DMS 273 (cell line): Measurements from ENCODE around the gene TULP3.

Experiments
- DNase-seq: peaks from one replicate; lab custom pipeline; 2025; ENCODE audit not compliant: unreplicated experiment; lab: John Stamatoyannopoulos, UW

The TULP3 gene

DNA sequence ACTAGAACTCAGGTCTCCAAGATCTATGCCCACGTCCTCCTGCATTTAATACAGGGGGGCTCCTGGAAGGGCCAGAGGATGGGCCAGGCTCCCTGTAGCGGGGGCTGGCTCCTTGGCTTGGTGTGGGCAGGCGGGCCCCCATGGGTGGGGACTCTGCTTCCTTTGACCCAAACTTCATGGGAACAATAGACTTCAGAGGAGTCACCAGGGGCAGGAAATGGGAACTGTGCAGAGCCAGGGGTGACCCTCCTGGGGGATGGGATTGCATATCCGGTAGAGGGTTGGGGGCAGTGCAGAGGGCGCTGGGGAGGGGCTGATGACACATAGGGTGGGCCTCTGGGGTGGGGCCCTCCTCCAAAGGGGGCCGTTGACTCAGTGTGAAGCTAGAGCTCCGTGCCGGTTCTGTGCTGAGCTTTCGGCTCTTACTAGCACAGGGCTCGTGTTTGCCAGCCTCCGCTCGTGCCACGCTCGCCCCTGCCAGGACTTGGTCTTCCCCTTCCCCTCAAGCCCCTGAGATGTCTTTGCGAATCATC, 73.1 kb downstream of the TULP3 start:
- DNase-seq, result no peak

DNA sequence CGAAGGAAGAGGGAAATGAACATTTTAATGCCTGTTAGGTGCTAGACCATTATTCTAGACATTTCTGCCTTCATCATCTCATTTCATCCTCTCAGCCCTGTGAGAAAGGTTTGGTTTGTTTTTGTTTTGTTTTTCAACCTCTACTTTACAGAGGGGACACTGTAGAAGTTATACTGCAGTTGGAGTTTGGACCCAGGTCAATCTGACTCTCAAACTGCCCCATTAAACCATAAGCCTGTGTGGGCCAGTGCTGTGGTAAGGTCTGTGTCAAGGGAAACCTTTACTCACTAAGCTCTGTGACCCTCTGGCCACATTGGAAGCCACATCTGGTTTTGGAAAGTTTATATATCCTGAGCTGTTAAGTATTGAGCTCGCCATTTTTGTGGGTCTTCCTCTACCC, 77.0 kb downstream of the TULP3 start:
- DNase-seq, result no peak

DNA sequence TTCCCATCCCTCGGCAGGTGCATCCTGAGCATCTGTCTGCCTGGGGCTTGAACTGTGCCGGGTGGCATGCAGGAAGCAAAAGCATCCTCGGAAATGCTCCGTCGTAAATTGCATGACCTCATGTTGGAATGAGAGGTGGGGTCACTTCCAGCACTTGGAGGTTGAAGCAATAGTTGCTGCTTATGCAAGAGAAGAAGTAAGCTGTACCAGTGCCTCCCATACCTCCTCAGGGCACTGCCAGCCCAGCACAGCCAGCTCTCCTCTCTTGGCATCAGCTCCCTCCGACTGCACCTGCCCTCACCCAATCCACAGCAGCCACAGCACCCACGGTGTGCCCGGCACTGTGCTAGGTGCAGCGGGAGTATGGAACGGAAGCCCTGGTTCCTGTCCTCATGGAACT, 80.1 kb downstream of the TULP3 start:
- DNase-seq, result no peak

DNA sequence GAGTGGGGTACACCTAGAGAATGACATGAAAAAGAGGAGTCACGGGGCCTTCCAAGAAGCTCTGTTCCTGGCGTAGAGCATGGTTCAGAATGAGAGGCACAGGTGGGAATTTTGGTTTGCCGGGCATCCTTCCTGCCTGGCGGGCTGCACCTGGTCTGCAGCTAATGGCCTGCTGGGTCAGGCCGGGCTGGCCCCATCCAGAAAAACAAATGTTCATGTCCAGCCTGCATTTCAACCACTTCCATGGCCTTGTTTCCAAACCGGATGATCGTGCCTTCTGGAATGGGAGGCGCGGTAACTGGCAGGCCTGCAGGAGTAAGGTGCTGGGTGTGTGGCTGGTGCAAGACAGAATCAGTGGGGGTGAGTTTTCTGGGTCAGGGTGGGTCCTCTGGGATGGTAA, 82.9 kb downstream of the TULP3 start:
- no peak for DNase-seq

DNA sequence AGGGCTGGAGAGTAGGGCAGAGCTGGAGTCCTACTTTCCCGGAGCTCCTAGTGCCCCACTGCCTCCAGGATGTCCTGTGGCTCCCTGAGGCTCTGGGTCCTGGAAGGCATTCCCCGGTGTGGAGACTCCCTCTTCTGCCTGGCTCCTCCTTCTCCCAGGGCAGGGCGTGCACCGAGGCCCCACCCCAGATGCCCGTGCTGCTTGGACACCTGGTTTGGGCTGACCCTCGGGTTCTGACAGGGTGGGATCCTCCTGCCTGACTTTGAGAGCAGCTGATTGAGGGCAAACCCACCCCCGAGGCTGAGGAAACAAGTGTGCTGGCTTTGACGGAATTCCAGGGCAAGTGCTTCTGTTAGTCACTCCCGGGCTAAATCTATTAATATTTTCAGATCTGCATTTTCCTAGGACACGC, 83.9 kb downstream of the TULP3 start:
- DNase-seq, result no peak

DNA sequence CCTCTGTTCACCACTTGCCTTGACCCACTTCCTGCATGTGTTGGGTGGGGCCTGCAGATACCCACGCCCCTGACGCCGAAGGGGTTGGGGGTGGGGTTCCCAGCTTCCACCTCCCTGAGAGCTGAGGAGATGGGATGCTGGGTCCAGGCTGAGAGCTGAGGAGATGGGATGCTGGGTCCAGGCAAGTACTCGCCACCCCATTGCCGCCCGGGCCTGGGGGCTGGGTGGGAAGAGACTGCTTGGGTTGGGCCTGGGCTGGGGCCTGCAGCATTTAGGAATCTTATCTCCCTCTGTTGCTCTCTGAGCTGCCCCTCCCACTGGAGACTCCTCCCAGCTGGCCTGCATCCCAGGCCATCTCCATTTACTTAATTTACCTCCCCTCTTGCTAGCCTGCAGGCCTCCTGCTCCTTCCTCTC, 85.9 kb downstream of the TULP3 start:
- peak; percentile 44 for DNase-seq

DNA sequence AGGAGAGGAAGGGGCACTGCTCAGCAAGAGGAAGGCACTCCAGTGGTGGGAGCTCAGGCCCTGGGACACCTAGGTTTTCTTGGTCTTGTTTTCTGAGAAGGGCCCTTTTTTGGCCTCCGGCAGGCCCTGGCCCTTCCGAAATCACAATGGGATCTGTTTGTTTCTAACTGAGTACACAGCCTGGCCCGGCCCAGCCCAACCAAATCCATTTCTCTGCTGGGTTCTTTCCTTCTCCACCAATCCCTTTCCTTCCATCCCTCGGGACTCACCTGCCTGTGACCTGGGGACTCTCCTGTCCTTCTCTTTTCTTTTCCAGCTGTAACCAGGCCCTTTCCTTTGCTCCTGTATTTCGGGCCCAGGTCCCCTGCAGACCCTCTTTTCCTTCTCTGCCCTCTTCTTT, 87.1 kb downstream of the TULP3 start:
- DNase-seq, result no peak

DNA sequence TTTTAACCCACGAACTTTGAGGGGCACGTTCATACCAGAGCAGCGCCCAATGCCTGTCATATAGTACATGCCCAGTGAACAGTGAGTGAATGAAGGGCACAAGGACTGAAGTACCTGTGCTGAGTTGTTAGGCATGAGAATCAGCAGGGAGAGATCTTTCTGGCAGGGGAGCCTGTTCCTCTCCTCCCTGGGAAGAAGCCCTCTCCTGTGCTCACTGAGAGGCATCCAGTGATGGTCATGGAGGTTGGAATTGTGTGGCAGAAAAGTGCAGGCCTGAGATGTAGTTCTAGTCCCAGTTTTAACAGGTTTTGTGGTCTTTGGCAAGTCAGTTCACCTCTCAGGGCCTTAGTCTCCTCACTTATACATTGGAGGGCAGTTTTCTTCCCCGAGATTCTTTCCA, 89.1 kb downstream of the TULP3 start:
- no peak for DNase-seq

DNA sequence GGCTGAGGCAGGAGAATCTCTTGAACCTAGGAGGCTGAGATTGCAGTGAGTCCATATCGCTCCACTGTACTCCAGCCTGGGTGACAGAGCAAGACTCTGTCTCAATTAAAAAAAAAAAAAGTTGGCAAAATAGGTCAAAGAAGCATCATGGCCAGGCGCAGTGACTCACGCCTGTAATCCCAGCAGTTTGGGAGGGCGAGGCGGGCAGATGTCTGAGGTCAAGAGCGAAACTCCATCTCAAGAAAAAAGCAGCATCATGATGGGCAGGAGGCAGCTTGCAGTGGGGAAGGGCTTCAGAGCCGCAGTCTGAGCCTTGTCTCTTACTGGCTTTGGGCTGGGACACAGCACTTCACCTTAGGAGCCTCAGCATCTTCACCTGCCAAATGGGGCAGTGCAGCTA, 89.9 kb downstream of the TULP3 start:
- no peak for DNase-seq

DNA sequence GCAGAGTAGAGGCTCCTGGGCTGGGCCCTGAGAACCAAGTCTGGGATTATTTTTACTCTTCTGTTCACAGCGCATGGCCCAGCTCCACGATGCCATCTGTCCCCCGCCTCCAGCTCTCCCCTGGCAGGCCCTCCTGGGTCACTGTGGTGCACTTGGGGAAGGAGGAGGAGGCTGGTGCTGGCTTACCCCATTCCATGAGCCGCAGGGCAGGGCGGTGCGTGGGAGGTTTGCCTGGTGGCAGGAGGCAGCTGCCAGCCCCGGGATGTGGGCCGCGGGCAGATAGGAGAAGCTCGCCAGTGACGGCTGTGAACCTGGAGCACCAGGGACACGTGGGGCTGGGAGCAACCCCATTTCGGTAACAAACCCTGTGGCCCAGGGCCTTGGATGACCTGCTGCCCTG, 91.7 kb downstream of the TULP3 start:
- DNase-seq, result peak; percentile 64

DNA sequence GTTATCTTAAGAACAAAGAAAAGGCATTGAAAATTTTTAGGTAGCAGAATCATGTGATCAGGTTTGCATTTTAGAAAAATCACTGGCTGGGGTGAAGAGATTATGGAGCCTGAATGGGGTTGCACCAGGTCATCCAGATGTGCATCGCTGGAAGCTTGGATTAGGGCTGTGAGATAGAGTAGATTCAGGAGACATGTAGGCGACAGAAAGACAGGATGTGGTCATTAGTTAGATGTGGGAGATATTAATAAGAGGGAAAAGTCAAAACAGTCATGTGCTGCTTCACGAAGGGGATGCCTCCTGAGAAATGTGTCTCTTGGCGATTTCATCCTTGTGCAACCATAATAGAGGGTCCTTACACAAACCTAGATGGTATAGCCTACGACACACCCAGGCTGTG, 93.6 kb downstream of the TULP3 start:
- DNase-seq, result no peak

DNA sequence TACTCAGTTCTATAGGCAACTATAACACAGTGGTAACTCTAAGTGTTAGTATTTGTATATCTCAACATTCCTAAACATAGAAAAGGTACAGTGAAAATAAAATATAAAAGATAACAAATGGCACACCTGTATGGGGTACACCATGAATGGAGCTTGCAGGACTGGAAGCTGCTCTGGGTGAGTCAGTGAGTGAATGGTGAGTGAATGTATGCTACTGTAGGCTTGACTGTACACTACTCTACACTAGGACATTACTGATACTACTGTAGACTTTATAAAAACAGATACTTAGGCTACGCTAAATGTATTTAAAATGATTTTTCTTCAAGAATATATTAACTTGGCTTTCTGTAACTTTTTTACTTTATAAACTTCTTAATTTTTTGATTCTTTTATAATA, 94.0 kb downstream of the TULP3 start:
- DNase-seq, result no peak

DNA sequence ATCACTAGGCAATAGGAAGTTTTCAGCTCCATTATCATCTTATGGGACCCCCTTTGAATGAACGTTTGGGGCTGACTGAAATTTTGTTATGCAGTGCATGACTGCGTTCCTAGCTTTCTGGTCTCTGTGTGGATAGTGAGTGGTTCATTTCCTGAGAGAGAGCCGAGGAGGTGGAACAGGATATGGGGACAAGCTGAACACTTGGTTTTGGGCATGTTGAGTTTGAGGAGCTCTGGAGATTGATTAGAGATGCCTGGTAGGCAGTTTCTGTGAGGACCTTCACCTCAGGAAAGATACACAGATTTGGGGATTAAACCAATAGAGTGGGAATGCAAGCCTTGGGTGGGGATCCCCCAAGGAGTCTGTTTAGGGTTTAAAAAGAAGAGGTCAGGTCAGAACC, 96.2 kb downstream of the TULP3 start:
- no peak for DNase-seq

DNA sequence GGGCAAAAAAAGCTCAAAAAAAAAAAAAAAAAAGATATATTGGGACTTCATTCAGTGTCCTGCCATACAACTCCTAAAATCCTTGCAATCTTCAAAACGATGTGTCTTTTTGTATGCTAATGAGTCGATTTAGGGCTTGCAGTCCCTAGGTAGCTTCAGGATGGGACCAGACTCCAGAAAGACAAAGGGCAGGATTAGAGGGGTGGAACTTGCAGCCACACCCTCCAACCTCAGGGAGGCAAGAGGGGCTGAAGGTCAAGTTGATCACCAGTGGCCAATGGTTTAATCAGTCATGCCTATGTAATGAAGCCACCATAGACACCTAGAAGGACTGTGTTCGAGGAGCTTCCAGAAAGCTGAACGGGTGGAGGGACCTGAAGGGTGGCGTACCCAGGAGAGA, 97.8 kb downstream of the TULP3 start:
- no peak for DNase-seq
